ENCODE data around the gene DLGAP1. TPM values are rescaled to one million over a fixed set of nuclear protein-coding genes. Genes with fewer than 3 reads are reported as not detected.

The DLGAP1 gene
- total RNA-seq, 1 donor from 2014 or later: 18.5 TPM

GRCh38 chr18:3932276-3932675 is 522.8 kb downstream of the DLGAP1 start:
- TF ChIP-seq CTCF (IDR thresholded peaks at IDR 0.05) (no peak), EZH2phosphoT487 (IDR thresholded peaks at IDR 0.05) (no peak), EZH2 (IDR thresholded peaks at IDR 0.05) (no peak)
- no peaks in the 10 kb centered on the region for H4K20me1 ChIP-seq (ENCODE audit: low read depth)
- H3K27ac ChIP-seq: no peak overlapping the region
- no peak overlapping the region for H3K4me3 ChIP-seq
- H3K4me2 ChIP-seq: no peak overlapping the region
- no peak overlapping the region for H2AFZ ChIP-seq (replicated peaks)
- no peak overlapping the region for H3K9ac ChIP-seq
- Mint-ChIP-seq H3K27ac (no peak overlapping the region), H3K4me3 (no peak overlapping the region), H3K9me3 (no peaks in the 10 kb centered on the region), H3K27me3 (ENCODE audit: insufficient read depth, low read depth) (no peaks in the 10 kb centered on the region), H3K36me3 (no peaks in the 10 kb centered on the region), H3K4me1 (peaks cover 15% of the 10 kb centered on the region)
- no peaks in the 10 kb centered on the region for H3K79me2 ChIP-seq (ENCODE audit: low read depth)
- peaks cover 33% of the 10 kb centered on the region for H3K4me1 ChIP-seq
- no peaks in the 10 kb centered on the region for H3K9me3 ChIP-seq (ENCODE audit: low read depth)
- no peaks in the 10 kb centered on the region for H3K27me3 ChIP-seq
- H3K36me3 ChIP-seq: no peaks in the 10 kb centered on the region
- no peak for DNase-seq (ENCODE audit: low spot score)
- H3F3A ChIP-seq (ENCODE audit: low read depth): peaks cover 20% of the 10 kb centered on the region

- no peak for DNase-seq (ENCODE audit: low spot score)
- Histone ChIP-seq H3K27ac (no peak overlapping the region), H3K4me1 (peaks cover 33% of the 10 kb centered on the region), H3K9me3 (ENCODE audit: low read depth) (no peaks in the 10 kb centered on the region), H3K79me2 (ENCODE audit: low read depth) (no peaks in the 10 kb centered on the region), H3K4me3 (no peak overlapping the region), H2AFZ (replicated peaks) (no peak overlapping the region), H3K9ac (no peak overlapping the region), H3K36me3 (no peaks in the 10 kb centered on the region), H3K27me3 (no peaks in the 10 kb centered on the region), H3F3A (ENCODE audit: low read depth) (peaks cover 20% of the 10 kb centered on the region), H3K4me2 (no peak overlapping the region), H4K20me1 (ENCODE audit: low read depth) (no peaks in the 10 kb centered on the region)
- Mint-ChIP-seq H3K4me3 (no peak overlapping the region), H3K9me3 (no peaks in the 10 kb centered on the region), H3K27me3 (ENCODE audit: insufficient read depth, low read depth) (no peaks in the 10 kb centered on the region), H3K4me1 (peaks cover 15% of the 10 kb centered on the region), H3K36me3 (no peaks in the 10 kb centered on the region), H3K27ac (no peak overlapping the region)
- no peak for TF ChIP-seq EZH2phosphoT487 (IDR thresholded peaks at IDR 0.05)
- TF ChIP-seq EZH2 (IDR thresholded peaks at IDR 0.05): no peak
- TF ChIP-seq CTCF (IDR thresholded peaks at IDR 0.05): no peak
Observed at GRCh38 chr18:3931542-3932112, 523.5 kb downstream of the DLGAP1 start.

- no peak overlapping the region for H2AFZ ChIP-seq (replicated peaks)
Observed at GRCh38 chr18:3931013-3931315, 524.1 kb downstream of the DLGAP1 start.

More at GRCh38 chr18:3931013-3931315, 524.1 kb downstream of the DLGAP1 start:
- Histone ChIP-seq H3K4me3 (no peak overlapping the region), H3K4me1 (peaks cover 33% of the 10 kb centered on the region), H3K4me2 (no peak overlapping the region), H3K27ac (no peak overlapping the region), H4K20me1 (ENCODE audit: low read depth) (no peaks in the 10 kb centered on the region), H3K9me3 (ENCODE audit: low read depth) (no peaks in the 10 kb centered on the region), H3K79me2 (ENCODE audit: low read depth) (no peaks in the 10 kb centered on the region), H3F3A (ENCODE audit: low read depth) (peaks cover 20% of the 10 kb centered on the region), H3K27me3 (no peaks in the 10 kb centered on the region), H3K9ac (no peak overlapping the region), H3K36me3 (no peaks in the 10 kb centered on the region)
- no peak for DNase-seq (ENCODE audit: low spot score)
- peaks cover 15% of the 10 kb centered on the region for H3K4me1 Mint-ChIP-seq
- no peaks in the 10 kb centered on the region for H3K36me3 Mint-ChIP-seq
- H3K9me3 Mint-ChIP-seq: no peaks in the 10 kb centered on the region
- no peaks in the 10 kb centered on the region for H3K27me3 Mint-ChIP-seq (ENCODE audit: insufficient read depth, low read depth)
- no peak overlapping the region for H3K27ac Mint-ChIP-seq
- H3K4me3 Mint-ChIP-seq: no peak overlapping the region
- no peak for TF ChIP-seq CTCF (IDR thresholded peaks at IDR 0.05)
- no peak for TF ChIP-seq EZH2phosphoT487 (IDR thresholded peaks at IDR 0.05)
- no peak for TF ChIP-seq EZH2 (IDR thresholded peaks at IDR 0.05)
